NCI-H82 treated with DMSO at 0.1 percent for 48 hours (cell line): ENCODE results near the gene KRT86.
"Not testable (repeated sequence)": the region's sequence is repeated elsewhere in the genome, so short reads cannot be mapped to it uniquely, and the experiment has no call there.

Experiments
- DNase-seq: peaks from one replicate; lab custom pipeline; 2025; ENCODE audit not compliant: unreplicated experiment; lab: John Stamatoyannopoulos, UW

Gene KRT86

GRCh38 chr12:52267266-52267665 lies 7.2 kb upstream of the KRT86 start:
- DNase-seq = no peak

GRCh38 chr12:52267699-52268098 lies 6.7 kb upstream of the KRT86 start:
- no peak for DNase-seq

GRCh38 chr12:52268212-52268611 lies 6.2 kb upstream of the KRT86 start:
- DNase-seq = no peak

- DNase-seq = no peak
Measured at GRCh38 chr12:52270541-52271070, 3.8 kb upstream of the KRT86 start.

GRCh38 chr12:52271158-52271557 lies 3.3 kb upstream of the KRT86 start:
- DNase-seq = no peak

GRCh38 chr12:52275686-52276085 lies 1.2 kb downstream of the KRT86 start:
- no peak for DNase-seq

GRCh38 chr12:52277486-52278245 lies 3.2 kb downstream of the KRT86 start:
- DNase-seq = no peak

- peak; percentile 6 for DNase-seq
Measured at GRCh38 chr12:52278575-52279421, 4.4 kb downstream of the KRT86 start.

- no peak for DNase-seq
Measured at GRCh38 chr12:52279422-52280318, 5.2 kb downstream of the KRT86 start.

GRCh38 chr12:52280319-52280795 lies 5.9 kb downstream of the KRT86 start:
- no peak for DNase-seq

- DNase-seq = no peak
Measured at GRCh38 chr12:52280796-52281560, 6.5 kb downstream of the KRT86 start.

GRCh38 chr12:52284562-52285171 lies 10.2 kb downstream of the KRT86 start:
- no peak for DNase-seq

- DNase-seq = no peak
Measured at GRCh38 chr12:52285172-52285745, 10.8 kb downstream of the KRT86 start.

GRCh38 chr12:52285851-52286530 lies 11.5 kb downstream of the KRT86 start:
- DNase-seq = no peak

- DNase-seq = not testable (repeated sequence)
Measured at GRCh38 chr12:52286857-52287785, 12.7 kb downstream of the KRT86 start.

GRCh38 chr12:52287816-52288805 lies 13.7 kb downstream of the KRT86 start:
- DNase-seq = not testable (repeated sequence)
